PC-9 (cell line): ENCODE results near the gene FOXN3.

ENCODE experiments used
- EZH2 ChIP-seq: fragments of 200-600 bp; sonication (generic); IDR thresholded peaks from 2 replicates; pipeline ENCODE4 v1.8.0; 2017; ENCODE audit warnings: antibody characterized with exemption, low read depth
- TF ChIP-seq, protein P1 (sequence below): fragments of 200-600 bp; sonication (generic); conservative IDR thresholded peaks from 2 replicates; pipeline ENCODE4 v1.6.1; 2017; ENCODE audit warnings: mixed run types, antibody characterized with exemption, mild to moderate bottlenecking, moderate library complexity

GRCh38 chr14:89171628-89172027 lies 245.4 kb downstream of the FOXN3 start:
- TF ChIP-seq, protein P1, sequence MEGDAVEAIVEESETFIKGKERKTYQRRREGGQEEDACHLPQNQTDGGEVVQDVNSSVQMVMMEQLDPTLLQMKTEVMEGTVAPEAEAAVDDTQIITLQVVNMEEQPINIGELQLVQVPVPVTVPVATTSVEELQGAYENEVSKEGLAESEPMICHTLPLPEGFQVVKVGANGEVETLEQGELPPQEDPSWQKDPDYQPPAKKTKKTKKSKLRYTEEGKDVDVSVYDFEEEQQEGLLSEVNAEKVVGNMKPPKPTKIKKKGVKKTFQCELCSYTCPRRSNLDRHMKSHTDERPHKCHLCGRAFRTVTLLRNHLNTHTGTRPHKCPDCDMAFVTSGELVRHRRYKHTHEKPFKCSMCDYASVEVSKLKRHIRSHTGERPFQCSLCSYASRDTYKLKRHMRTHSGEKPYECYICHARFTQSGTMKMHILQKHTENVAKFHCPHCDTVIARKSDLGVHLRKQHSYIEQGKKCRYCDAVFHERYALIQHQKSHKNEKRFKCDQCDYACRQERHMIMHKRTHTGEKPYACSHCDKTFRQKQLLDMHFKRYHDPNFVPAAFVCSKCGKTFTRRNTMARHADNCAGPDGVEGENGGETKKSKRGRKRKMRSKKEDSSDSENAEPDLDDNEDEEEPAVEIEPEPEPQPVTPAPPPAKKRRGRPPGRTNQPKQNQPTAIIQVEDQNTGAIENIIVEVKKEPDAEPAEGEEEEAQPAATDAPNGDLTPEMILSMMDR: no peak
- no peak for TF ChIP-seq EZH2
